GM18868 (cell line): ENCODE measurements around the gene VAV1.
"Not testable (repeated sequence)": the region's sequence is repeated elsewhere in the genome, so short reads cannot be mapped to it uniquely, and the experiment has no call there.

Experiments
- ATAC-seq: cut with Tn5 transposase; IDR thresholded peaks from one replicate; pipeline ENCODE4 v1.9.1; 2021; ENCODE audit warnings: mild to moderate bottlenecking, moderate library complexity; ENCODE audit not compliant: unreplicated experiment

The VAV1 gene

DNA sequence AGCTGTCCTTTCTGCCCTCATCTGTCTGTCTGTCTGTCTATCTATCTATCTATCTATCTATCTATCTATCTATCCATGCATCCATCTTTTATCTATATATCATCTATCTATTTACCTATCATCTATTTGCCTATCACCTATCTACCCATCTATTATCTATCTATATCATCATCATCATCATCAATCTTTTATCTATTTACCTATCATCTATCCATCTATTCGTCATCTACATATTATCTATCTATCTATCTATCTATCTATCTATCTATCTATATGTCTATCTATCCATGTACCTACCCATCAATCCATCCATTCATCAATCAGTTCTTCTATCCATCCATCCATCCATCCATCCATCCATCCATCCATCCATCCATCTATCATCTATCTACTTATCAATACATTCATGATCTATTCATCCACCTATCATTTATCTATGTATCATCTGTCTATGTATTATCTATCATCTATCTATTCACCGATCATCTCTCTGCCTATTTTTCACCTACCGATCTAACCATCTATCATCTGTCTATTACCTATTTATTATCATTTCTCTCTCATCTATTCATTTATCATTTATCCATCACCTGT is 65.7 kb downstream of the VAV1 start:
- no peak for ATAC-seq

DNA sequence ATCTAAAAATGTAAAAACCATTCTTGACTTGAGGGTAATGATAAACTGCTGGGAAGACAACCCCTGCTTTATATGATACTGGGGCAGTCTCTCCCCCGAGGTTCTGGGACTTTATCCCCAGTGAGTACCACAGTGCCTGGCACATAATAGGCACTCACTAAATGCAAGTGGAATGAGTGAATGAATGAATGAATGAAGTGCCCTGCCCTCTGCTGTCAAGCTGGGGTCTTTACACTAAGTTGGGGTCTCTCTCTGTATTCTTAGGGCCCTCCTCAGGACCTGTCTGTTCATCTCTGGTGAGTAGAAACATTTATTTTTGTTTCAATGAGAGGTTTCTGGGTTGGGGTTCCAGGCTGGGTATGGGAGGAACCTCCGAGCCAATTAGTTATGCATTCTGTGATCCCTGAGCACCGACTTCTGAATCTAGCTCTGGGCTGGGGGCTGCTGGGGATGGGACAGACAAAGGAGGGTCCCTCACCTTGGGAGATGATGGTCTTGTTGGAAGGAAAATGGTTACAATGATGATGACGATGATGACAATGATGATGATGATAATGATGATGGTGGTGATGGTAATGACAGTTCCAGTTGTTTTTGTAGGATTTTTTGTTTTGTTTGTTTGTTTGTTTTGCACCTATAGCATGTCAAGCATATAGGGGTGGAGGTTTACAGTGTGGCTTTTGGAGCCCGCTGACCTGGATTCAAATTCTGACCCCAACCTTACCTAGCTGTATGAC is 70.5 kb downstream of the VAV1 start:
- no peak for ATAC-seq

- ATAC-seq = no peak
Measured at GRCh38 chr19:6847828-6848200, 75.3 kb downstream of the VAV1 start.

- ATAC-seq = no peak
Measured at GRCh38 chr19:6848986-6849385, 76.5 kb downstream of the VAV1 start.

- no peak for ATAC-seq
Measured at GRCh38 chr19:6849876-6850275, 77.4 kb downstream of the VAV1 start.

- ATAC-seq = no peak
Measured at GRCh38 chr19:6851359-6851758, 78.9 kb downstream of the VAV1 start.

DNA sequence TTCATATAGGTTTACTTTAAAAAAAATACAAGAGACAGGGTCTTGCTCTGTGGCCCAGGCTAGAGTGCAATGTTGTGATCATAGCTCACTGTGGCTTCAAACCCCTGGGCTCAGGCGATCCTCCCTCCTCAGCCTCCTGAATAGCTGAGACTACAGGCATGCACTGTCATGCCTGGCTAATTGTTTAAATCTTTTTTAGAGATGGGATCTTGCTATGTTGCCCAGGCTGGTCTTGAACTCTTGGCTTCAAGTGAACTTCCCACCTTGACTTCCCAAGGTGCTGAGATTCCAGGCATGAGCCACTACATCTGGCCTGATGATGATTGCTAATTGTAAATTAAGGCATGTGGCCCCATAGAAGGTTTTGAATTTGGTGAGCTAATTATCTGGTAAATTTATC is 79.5 kb downstream of the VAV1 start:
- ATAC-seq = no peak

DNA sequence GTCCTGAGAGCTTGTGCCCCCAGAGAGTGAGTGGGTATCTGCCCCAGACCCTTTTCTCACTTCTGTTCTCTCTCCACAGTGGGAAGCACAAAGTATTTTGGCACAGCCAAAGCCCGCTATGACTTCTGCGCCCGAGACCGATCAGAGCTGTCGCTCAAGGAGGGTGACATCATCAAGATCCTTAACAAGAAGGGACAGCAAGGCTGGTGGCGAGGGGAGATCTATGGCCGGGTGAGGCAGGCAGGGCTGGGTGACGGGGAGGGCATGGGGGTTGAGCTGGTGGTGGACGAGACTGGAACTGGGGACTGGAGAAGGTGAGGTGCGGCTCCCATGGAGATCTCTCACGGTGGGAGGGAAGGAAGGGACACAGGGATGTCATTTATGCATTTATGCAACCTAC is 81.4 kb downstream of the VAV1 start:
- ATAC-seq = no peak

- ATAC-seq = no peak
Measured at GRCh38 chr19:6854758-6855157, 82.2 kb downstream of the VAV1 start.

- no peak for ATAC-seq
Measured at GRCh38 chr19:6856749-6857372, 84.4 kb downstream of the VAV1 start.

DNA sequence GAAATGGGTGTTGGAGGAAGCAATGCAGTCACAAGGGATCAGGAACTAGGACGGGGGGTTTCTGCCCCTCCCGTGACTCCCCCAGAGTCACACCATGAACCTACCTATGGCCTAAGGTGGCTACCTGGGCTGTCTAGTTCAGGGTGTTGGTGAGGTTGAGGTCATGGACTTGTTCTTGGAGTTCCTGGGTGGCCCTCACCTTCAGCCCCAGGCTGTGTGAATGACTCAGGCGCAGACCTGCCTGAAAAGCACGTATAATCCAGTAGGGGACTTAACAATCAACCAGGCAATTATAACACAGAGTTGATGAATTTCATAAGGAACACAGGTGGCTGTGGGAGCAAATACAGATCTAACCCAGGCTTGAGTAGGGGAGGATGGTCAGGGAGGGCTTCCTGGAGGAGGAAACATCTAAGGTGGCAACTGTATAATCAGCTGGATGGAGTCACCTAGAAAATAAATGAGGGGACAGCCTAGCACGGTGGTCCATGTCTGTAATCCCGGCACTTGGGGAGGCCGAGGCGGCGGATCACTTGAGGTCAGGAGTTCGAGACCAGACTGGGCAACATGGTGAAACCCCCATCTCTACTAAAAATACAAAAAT is 89.3 kb downstream of the VAV1 start:
- ATAC-seq = no peak

GRCh38 chr19:6862673-6863078 is 90.2 kb downstream of the VAV1 start:
- peak; percentile 55 for ATAC-seq

DNA sequence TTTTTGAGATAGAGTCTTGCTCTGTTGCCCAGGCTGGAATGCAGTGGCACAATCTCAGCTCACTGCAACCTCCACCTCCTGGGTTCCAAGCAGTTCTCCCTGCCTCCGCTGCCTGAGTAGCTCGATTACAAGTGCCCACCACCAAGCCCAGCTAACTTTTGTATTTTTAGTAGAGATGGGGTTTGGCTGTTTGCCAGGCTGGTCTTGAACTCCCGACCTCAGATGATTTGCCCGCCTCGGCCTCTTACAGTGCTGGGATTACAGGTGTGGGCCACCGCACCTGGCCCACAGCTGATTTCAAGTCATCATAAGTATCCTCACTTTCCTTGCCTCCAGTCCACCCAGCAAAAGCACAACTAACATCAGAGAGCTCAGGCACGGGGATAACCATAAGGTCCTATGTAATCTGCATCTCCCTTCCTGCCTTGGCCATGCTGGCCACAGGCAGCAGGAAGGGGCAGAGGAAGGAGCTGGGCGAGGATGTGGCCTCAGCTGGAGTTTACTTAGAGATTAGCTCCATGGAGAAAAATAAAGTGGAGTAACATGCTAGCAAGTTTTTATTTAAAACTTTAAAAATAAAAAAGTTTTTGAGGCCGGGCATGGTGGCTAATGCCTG is 91.9 kb downstream of the VAV1 start:
- no peak for ATAC-seq

DNA sequence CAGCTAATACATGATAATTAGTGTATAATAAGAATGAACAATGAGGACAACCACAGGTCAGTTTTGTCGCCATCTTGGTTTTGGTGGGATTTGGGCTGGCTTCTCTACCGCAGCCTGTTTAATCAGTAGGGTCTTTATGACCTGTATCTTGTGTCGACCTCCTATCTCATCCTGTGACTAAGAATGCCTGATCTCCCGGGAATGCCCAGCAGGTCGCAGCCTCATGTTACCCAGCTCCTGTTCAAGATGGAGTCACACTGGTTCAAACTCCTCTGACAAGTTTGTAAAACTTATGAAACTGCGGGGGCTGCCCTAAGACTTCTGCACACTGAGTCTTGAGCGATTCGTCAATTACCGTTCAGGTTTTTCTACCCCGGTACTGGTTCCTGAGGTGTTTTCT is 93.3 kb downstream of the VAV1 start:
- ATAC-seq = no peak

GRCh38 chr19:6866741-6867151 is 94.2 kb downstream of the VAV1 start:
- no peak for ATAC-seq

GRCh38 chr19:6868351-6868750 is 95.8 kb downstream of the VAV1 start:
- no peak for ATAC-seq

DNA sequence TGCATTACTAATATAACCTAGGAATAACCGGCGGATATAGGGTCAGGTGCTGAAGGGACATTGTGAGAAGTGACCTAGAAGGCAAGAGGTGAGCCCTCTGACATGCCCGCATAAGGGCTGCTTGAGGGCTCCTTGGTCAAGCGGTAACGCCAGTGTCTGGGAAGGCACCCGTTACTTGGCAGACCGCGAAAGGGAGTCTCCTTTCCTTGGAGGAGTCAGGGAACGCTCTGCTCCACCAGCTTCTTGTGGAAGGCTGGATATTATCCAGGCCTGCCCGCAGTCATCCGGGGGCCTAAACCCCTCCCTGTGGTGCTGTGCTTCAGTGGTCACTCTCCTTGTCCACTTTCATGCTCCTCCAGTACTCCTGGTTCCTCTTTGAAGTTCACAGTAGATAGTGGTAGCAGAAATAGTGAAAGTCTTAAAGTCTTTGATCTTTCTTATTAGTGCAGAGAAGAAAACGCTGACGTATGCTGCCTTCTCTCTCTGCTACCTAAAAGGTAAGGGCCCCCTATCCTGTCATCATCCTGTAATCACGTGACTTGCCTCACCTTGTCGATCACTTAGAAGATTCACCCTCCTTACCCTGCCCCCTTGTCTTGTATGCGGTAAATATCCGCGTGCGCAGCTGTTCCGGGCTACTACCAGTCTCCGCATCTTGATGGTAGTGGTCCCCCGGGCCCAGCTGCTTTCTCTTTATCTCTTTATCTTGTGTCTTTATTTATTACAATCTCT is 96.8 kb downstream of the VAV1 start:
- ATAC-seq = not testable (repeated sequence)

- ATAC-seq = no peak
Measured at GRCh38 chr19:6873708-6874431, 101.4 kb downstream of the VAV1 start.

DNA sequence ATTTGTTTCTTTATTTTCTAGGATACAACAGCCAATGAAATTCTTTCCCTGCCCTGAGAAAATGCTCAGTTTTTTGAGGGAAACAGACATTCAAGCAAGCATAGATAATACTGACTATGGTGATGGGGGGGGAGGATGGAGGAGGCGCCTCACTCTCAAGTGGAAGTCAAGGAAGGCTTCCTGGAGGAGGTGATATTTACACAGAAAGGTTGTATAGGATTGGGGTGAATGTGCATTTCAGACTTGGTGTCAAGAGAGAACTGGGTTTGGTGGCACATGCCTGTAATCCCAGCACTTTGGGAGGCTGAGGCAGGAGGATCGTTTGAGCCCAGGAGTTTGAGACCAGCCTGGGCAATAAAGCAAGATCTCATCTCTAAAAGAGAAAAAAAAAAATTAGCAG is 102.7 kb downstream of the VAV1 start:
- ATAC-seq = no peak

GRCh38 chr19:6876748-6877147 is 104.2 kb downstream of the VAV1 start:
- ATAC-seq = no peak
